Urothelium cell line (cell line): Measurements from ENCODE around the gene SYNE3.
A peak's percentile ranks its signal among the peaks of the same experiment; 100 is the strongest.

Experiments used
- DNase-seq: peaks from one replicate; pipeline ENCODE4 v3.0.0; 2011; ENCODE audit warnings: low spot score, mixed read lengths
- FAIRE-seq: peaks from 2 replicates; lab custom pipeline; 2011; peaks lifted over from hg19 to GRCh38; lab: Jason Lieb, UNC

Gene SYNE3, protein sequence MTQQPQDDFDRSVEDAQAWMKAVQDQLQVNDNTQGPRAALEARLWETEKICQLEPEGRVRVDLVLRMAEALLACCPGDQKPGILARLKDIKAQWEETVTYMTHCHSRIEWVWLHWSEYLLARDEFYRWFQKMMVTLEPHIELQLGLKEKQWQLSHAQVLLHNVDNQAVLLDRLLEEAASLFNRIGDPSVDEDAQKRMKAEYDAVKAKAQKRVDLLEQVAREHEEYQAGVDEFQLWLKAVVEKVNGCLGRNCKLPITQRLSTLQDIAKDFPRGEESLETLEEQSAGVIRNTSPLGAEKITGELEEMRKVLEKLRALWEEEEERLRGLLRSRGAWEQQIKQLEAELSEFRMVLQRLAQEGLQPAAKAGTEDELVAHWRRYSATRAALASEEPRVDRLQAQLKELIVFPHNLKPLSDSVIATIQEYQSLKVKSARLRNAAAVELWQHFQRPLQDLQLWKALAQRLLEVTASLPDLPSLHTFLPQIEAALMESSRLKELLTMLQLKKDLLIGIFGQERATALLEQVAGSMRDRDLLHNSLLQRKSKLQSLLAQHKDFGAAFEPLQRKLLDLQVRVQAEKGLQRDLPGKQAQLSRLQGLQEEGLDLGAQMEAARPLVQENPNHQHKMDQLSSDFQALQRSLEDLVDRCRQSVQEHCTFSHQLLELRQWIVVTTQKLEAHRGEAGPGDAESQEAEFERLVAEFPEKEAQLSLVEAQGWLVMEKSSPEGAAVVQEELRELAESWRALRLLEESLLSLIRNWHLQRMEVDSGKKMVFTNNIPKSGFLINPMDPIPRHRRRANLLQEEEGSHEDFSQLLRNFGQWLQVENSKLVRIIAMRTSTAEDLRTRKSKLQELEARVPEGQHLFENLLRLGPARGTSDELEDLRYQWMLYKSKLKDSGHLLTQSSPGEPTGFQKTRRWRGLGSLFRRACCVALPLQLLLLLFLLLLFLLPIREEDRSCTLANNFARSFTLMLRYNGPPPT

DNA sequence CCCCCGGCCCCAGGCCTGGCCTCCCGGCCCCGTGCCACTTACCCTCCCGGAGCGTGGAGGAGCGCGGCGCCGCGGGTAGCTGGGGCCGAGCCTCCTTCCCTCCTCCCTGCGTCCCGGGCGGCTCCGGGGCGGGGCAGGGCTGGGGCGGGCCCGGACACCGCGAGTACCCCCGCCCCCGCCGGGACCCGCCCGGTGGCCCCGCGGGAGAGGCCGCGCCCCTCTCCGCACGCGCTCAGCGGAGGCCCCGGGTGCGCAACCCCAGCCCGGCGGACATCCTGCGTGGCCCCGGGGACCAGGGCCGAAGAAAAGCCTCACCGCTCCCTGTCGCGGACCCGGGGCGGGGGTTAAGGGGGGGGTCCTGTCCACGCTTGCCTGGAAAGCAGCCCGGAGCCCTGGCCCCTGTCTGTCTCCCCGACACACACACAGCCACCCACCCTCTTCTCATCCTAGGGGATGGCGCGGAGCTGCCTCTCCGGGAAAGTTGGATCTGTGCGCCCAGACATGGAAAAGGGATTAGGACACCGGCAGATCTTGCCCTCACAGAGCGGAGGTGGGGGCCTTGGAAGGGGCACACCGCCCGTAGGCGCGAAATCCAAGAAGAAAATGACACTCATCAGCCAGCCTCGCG is at the start of gene SYNE3:
SYNE3 (minus strand) TSS at position 97 of the 628 bp plus-strand sequence. CDS start 40,829 bp downstream, outside the sequence.
- no peak for FAIRE-seq
- peak; percentile 60 for DNase-seq

DNA sequence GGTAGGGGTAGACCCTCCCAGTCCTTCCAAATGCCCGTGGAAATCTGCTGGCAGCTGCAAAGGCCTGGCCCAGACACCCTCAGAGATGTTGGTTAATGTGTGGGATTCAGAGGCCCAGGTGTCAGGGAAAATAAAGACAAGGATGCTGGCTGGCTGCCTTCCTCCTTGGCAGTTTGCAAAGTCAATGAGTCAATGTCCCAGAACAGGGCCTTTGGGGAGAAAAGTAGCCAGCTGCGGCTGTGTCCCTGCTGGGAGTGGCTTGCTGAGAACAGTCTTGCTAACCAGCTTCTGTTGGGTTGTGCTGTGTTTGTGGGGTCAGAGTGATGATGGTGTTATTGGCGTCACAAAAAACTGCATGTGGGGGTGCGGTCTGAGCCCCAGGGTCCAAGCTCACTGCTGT is 47.6 kb upstream of the SYNE3 start:
- FAIRE-seq: no peak
- DNase-seq: no peak

DNA sequence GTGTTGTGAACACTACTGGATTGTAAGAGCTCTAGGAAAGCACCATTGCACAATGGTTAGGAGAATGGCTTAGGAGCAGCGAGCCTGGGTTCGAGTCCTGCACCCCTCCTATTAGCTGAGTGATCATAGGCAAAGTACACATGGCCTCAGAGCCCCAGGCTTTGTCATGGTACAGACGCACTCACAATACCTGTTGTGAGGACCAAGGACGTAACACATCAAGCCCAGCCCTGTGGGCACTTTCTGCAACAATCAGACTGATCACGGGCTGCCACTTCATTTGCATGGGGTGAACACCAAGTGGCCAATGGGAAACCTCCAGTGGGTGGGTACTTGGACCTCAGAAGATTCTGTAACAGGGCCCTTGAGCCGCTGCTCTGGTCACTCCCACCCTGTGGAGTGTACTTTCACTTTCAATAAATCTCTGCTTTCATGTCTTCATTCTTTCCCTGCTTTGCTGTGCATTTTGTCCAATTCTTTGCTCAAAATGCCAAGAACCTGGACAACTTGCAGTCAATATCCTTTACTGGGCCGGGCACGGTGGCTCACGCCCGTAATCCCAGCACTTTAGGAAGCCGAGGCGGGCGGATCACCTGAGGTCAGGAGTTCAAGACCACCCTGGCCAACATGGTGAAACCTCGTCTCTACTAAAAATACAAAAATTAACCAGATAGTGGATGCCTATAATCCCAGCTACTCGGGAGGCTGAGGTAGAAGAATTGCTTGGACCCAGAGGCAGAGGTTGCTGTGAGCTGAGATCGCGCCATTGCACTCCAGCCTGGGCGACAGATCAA is 46.6 kb upstream of the SYNE3 start:
- FAIRE-seq: no peak
- no peak for DNase-seq

DNA sequence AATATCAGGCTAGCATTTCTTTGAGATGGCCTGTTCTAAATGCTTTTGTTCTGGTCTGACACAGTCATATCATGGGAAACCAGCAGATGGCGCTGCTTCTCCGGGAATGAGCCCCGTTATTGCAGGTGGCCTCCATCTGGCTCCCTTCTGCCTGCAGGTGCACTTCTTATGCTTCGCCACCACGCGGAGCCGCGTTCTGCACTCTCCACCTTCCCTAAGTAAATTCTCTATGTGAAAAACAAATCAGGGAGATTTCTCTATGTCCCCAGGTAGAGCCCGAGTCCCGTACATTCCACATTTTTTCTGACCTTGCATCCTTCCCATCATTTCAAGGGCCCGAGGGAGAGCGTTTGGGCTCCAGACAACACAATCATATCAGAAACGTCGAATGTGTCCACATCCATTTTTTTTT is 44.6 kb upstream of the SYNE3 start:
- no peak for FAIRE-seq
- DNase-seq: peak; percentile 79

DNA sequence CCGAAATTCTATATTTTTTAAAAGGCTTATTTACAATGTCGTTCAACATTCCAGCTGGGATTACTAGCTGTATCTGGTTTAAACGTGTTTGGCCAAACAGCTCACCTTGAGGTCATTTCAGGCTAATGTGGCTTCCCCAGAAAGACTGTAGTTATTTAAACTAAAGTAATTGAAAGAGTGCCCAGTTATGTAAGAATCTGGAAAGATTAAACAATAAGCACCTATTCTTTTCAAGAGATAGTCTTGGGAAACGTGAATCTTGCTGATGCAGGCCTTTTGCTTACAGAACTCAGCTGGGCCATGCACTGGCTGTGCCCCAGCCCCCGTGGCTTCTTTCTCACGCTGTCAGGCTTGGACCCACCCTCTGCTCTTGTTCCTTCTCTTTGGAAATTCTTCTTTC is 42.8 kb upstream of the SYNE3 start:
- no peak for FAIRE-seq
- no peak for DNase-seq

DNA sequence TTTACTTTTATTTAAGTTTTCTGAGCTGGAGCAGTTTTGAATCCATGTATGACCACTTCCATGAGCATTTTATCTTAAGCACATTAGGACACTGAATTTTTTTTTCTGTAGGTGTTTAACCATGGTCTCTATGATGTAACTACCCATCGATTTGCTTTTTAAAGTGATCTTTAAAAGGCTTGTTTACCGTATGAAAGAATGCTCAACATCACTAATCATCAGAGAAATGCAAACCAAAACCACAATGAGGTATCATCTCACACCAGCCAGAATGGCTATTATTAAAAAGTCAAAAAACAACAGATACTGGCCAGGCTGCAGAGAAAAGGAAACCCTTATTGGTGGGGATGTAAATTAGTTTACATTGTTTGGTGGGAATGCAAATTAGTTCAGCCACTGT is 41.4 kb upstream of the SYNE3 start:
- FAIRE-seq: no peak

DNA sequence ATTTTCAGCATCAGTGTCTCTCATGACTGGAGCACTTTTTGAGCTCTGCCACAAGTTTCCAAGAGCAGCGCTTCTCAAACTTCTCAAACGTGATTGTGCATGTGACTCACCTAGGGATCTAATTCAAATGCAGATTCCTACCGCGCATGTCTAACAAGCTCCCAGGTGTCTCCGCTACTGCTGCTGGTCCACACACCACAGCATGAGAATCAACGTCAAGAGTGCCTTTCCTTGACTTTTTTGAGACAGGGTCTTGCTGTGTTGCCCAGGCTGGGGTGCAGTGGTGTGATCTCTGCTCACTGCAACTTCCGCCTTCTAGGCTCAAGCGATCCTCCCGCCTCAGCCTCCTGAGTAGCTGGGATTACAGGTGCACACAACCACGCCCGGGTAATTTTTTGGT is 40.8 kb upstream of the SYNE3 start:
- FAIRE-seq: no peak
- no peak for DNase-seq

More for the DNA sequence above, 41.4 kb upstream of the SYNE3 start:
- no peak for DNase-seq

DNA sequence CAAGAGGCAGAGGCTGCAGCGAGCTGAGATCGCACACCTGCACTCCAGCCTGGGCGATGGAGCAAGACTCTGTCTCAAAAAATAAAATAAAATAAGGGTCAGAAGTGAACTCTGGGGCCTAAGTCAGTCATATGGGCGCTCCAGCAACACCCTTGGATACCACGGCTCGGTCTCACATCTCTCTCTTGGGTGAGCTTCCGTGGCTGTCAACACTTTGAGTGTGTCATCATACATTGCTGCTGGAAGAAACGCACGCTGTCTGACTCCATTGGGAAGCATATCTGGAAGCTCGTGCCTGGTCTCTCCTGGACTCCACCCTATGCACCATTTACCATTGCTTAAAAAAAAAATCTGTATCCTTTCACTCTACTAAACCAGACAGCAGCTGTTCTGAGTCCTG is 38.6 kb upstream of the SYNE3 start:
- FAIRE-seq (no peak), DNase-seq (no peak)

DNA sequence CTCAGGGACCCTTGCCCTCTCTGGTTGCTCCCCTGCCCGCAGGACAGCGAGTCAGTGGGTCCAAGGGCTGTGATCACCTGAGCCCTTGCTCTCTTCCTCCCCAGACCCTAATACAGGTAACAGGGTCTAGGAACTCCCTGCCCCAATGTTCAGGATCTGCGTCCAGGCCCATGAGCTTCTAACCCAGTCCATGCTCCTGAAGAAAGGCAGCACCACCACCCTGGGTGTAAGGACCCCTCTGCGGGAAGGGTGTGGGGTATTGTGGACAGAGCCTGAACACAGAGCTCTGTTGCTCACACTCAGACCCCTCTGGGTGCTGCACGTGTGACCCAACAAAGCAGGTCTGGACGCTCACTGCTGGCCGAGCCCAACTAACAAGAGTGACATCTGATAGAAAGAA is 36.7 kb upstream of the SYNE3 start:
- DNase-seq (no peak), FAIRE-seq (no peak)

DNA sequence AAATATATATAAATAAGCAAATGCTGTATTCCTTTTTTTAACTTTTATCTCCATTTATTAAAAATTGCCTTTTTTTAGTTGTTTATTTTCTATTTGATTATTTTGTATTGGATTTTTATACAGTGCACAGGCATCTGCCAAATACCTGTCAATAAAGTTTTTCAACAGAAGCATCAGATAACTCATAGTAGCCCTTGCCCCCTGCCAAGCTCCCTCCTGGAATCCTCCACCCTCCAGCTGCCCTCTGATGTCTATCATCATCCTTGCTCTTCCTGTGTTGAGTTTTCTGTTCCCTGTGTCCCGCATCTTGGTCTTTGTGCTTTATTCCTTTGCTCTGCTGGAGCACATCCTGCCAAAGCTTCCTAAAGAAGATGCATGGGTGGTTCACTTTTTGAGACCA is 35.0 kb upstream of the SYNE3 start:
- FAIRE-seq (no peak), DNase-seq (no peak)

DNA sequence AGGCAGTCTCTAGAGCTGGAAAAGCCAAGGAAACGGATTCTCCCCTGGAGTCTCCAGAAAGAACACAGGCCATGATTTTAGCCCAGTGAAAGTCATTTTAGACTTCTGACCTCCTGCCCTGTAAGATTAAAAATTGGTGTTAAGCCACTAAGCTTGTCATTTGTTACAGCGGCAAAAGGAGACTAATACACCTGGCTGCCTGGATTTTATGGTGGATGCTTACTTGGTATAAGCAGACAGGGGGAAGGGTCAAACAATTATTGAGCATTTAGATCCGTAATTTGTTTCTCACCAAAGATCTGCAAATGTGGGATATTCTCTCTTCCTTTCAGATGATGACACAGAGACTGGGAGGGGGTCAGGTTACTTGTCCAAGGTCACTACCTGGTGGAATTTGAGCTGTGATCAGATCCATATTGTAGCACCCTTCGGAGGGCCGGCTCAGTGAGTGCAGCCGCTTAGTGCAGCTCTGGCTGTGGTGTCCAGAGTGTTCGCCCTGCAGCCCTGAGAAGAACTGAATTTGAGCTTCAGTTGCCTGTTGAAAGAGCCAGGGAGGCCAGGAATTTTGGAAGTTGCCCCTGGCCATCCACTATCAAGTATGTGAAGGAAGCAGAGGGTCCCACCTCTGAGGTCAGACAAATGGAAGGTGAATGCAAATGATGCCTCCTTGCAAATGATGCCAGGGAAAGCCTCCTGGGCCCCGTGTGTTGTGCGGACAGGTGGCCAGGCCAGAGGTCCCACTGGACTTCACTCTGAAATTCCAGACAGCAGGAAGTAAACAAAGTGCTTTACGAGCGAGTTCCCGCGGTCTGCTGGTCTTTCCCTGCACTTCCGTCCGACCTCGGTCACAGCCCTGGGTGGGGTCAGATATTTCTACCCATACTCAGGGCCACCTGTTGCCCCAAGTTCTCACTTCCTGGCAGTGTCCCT is 33.5 kb upstream of the SYNE3 start:
- FAIRE-seq (no peak), DNase-seq (no peak)

DNA sequence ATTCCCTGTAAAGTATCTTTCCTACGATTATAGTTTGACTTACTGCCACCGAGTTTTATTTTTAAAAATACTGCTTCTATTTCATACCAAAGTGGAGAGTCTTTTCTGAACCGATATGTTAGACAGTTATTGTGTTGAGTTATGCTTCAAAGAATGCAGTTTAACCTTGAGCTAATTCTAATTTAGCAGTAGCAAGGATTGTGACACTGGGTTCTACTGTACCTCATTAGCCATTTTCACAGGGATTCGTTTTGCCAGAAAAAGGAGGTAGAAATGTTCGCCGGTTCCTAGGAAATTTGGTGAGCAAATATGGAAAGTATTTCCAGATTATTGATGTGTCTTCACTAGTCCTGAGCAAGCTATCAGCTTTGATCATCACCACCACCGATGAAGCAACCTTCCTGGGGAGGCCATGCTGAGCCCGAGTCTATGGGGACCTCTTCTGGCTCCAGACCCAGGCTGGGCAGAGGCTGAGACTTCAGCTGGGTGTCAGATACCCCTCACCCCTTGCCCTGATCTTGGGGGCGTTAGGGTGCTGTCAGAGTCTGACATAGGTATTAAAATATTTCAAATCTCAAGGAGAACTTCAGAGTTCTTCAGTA is 32.0 kb upstream of the SYNE3 start:
- no peak for FAIRE-seq
- no peak for DNase-seq

DNA sequence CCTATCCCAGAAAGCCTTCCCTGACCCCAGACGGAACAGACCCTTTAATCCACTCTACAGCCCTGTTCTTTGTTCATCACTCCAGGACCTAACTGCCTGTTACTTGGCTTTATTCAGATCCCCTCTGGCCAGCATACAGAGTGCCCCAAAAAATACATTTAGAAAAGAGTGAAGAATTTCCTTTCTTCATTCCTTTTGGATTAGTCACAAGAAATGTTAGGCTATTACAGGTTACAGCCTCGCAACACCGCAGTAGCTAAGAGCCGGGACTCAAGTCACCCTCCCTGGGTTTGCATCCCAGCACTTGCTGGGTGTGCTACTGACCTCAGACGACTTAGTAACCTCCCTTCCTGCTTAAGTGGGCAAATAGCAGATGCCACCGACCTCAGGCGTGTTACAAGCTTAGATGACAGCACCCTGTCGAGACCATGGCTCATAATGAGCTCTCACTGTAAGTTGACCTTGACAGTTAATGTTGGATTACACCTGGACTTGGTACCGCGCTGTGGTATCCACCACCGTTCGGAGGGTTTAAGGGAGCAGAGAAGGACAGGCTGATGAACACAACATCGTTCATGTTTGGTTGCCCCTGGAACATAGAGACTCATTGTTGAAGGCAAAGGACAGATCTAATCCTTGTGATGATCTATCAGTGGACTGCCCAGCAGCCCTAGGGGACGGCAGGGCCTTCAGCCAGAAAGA is 31.3 kb upstream of the SYNE3 start:
- DNase-seq (peak; percentile 51), FAIRE-seq (peak; percentile 20)

DNA sequence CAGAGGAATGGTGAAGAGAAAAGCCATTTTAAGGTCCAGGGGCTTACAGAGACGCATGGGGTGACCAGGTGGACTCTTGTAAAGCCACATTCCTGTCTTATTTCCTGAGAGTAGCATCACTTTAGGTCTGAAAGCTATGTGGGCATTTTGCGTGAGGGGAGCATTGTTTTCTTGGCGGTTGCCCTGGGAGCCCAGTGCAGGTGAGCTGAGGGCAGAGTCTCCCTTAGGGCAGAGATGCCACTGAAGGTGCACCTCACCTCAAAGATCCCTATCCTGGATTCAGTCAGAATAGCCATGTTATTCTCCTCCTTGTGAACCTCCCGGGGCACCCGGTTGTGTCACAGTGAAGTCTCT is 30.8 kb upstream of the SYNE3 start:
- no peak for FAIRE-seq
- DNase-seq: no peak

DNA sequence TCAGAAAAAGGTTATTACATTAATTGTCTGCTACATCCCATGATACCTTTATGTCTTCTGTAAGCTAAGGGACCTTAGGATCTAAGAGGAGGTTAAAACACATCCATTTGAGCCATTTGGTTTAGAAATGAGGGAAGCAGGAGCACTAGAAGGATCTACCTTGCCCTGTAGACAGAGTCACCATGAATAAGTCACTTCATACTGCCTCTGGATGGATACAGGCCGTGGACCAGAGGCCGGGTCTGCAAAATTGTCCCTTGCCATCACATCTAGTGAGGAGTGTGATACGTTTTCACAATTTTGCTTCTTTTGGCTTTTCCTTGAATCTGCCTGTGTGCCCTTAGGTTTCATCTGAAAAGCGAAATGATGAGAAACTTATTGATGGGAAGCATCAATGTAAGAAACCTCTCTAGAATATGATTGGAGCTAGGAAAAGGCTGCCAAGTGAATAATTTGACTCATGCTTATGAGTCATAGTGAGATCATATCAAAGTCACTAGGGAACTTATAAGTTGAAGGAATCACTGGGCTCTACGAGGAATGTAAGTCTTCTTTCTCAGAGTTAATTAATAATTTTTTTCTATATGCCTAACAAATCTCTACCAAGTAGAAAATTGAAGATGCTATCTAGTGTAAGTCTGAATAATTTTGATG is 29.2 kb upstream of the SYNE3 start:
- FAIRE-seq (no peak), DNase-seq (peak; percentile 31)

DNA sequence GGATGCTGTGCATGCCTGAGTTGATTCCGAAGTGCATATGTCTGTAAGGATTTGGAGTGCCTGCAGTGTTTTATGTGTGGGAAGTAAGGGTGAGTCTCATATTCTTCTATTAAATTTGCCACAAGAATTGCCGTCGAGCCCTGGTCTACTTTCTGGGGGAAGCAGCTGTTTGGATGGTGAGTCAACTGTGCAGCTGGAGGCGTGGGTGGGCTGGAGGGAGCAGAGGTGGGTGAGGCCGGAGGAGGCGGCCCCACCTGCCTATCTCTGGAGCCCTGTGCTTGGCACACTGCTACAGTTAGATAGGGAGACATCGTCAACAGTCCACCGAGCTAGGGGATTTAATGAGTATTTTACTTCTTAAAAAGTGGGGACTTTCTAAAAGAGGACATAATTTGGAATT is 28.1 kb upstream of the SYNE3 start:
- FAIRE-seq (no peak), DNase-seq (peak; percentile 52)

DNA sequence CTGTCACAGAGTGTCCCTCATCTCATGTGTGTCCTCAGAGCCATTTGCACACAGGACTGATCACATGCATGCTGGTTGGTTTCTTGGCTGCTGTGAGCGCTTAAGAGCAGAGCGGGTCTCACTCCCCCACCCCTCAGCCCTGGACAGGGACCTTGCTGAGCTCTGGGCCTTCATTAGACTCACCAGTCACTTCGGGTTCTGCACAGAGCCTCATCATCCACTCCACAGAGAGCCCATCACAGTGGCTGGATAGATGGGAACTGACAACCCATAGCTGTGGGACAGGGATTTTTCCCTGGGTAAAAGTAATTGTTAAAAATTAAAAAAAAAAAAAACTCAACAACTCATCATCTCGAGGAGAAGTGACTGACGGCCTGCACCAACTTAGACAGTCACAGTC is 26.6 kb upstream of the SYNE3 start:
- FAIRE-seq: no peak
- no peak for DNase-seq
